Measurements from ENCODE around the gene MTMR3.

Gene MTMR3

GRCh38 chr22:30027169-30027568, 144.2 kb downstream of the MTMR3 start:
- no peak for DNase-seq (ENCODE audit: low read depth in 2 of 2)

- no peak for DNase-seq (ENCODE audit: low read depth in 2 of 2)
Observed at GRCh38 chr22:30027791-30028190, 144.8 kb downstream of the MTMR3 start.

GRCh38 chr22:30028731-30029130, 145.8 kb downstream of the MTMR3 start:
- no peak for DNase-seq (ENCODE audit: low read depth in 2 of 2)

- no peak for DNase-seq (ENCODE audit: low read depth in 2 of 2)
Observed at GRCh38 chr22:30029512-30029911, 146.5 kb downstream of the MTMR3 start.

- DNase-seq (ENCODE audit: low read depth in 2 of 2) = no peak
Observed at GRCh38 chr22:30030329-30030728, 147.4 kb downstream of the MTMR3 start.

- DNase-seq (ENCODE audit: low read depth in 2 of 2) = no peak
Observed at GRCh38 chr22:30031328-30031727, 148.4 kb downstream of the MTMR3 start.

GRCh38 chr22:30031764-30032455, 148.9 kb downstream of the MTMR3 start:
- DNase-seq (ENCODE audit: low read depth in 2 of 2) = no peak

GRCh38 chr22:30033137-30033536, 150.2 kb downstream of the MTMR3 start:
- DNase-seq (ENCODE audit: low read depth in 2 of 2) = no peak

GRCh38 chr22:30033901-30034300, 150.9 kb downstream of the MTMR3 start:
- DNase-seq (ENCODE audit: low read depth in 2 of 2) = no peak

- no peak for DNase-seq (ENCODE audit: low read depth in 2 of 2)
Observed at GRCh38 chr22:30036656-30037055, 153.7 kb downstream of the MTMR3 start.

GRCh38 chr22:30038219-30038618, 155.2 kb downstream of the MTMR3 start:
- no peak for DNase-seq (ENCODE audit: low read depth in 2 of 2)

GRCh38 chr22:30040499-30041260, 157.7 kb downstream of the MTMR3 start:
- DNase-seq (ENCODE audit: low read depth in 2 of 2) = no peak

- DNase-seq (ENCODE audit: low read depth in 2 of 2) = no peak
Observed at GRCh38 chr22:30041475-30041874, 158.5 kb downstream of the MTMR3 start.

GRCh38 chr22:30041881-30042280, 158.9 kb downstream of the MTMR3 start:
- no peak for DNase-seq (ENCODE audit: low read depth in 2 of 2)

GRCh38 chr22:30043161-30043560, 160.2 kb downstream of the MTMR3 start:
- no peak for DNase-seq (ENCODE audit: low read depth in 2 of 2)

- no peak for DNase-seq (ENCODE audit: low read depth in 2 of 2)
Observed at GRCh38 chr22:30044369-30044768, 161.4 kb downstream of the MTMR3 start.

GRCh38 chr22:30044881-30045493, 162.0 kb downstream of the MTMR3 start:
- DNase-seq (ENCODE audit: low read depth in 2 of 2) = no peak

- no peak for DNase-seq (ENCODE audit: low read depth in 2 of 2)
Observed at GRCh38 chr22:30045494-30045887, 162.5 kb downstream of the MTMR3 start.

GRCh38 chr22:30045901-30046715, 163.1 kb downstream of the MTMR3 start:
- no peak for DNase-seq (ENCODE audit: low read depth in 2 of 2)

- no peak for DNase-seq (ENCODE audit: low read depth in 2 of 2)
Observed at GRCh38 chr22:30046716-30047363, 163.9 kb downstream of the MTMR3 start.

- DNase-seq (ENCODE audit: low read depth in 2 of 2) = no peak
Observed at GRCh38 chr22:30047364-30047738, 164.4 kb downstream of the MTMR3 start.

- no peak for DNase-seq (ENCODE audit: low read depth in 2 of 2)
Observed at GRCh38 chr22:30048681-30049080, 165.7 kb downstream of the MTMR3 start.
